ENCODE data around the gene PCDHA1. TPM values are rescaled to one million over a fixed set of nuclear protein-coding genes. Genes with fewer than 3 reads are reported as not detected.

Gene PCDHA1
- total and polyA plus RNA-seq, 2 of the 13 experiments (the other 11 are each of a cell fraction or from before 2014, with no cell fraction given) = not detected

- FAIRE-seq (no peak), DNase-seq (ENCODE audit: low spot score) (no peak), ATAC-seq (no peak)
- no peaks in the 10 kb centered on the region for H3K9me3 ChIP-seq (ENCODE audit: low read length)
- intact Hi-C loops (cut with micrococcal nuclease; ENCODE audit: unreplicated experiment) = no loop called here
- H3K79me2 ChIP-seq (ENCODE audit: insufficient read depth, low read length) = no peaks in the 10 kb centered on the region
- 90% methylated on average over 93 of the region's 94 CpGs for WGBS (ENCODE audit: low lambda C conversion rate)
- H3K4me1 ChIP-seq (ENCODE audit: insufficient read depth, low read length) = no peaks in the 10 kb centered on the region
- no peaks in the 10 kb centered on the region for H3K36me3 ChIP-seq (replicated peaks in 1 of 2; ENCODE audit: control insufficient read depth in 1 of 2, insufficient read depth in 2 of 2, low read length in 2 of 2)
- in situ Hi-C loops (cut with HindIII; ENCODE audit: extremely low pct_ligation_motif_present, low pct_unique_long_range_greater_than_20kb) = no loop called here
- BruUV-seq (replicated peaks) = no TSS peak
- H3K27me3 ChIP-seq (ENCODE audit: control insufficient read depth in 1 of 2, insufficient read depth in 2 of 2, low read length in 2 of 2) = no peaks in the 10 kb centered on the region
- no peak overlapping the region for H2AFZ ChIP-seq (ENCODE audit: low read length)
- H3K27ac ChIP-seq (ENCODE audit: extremely low read length, insufficient read depth, low read length) = no peak overlapping the region
- TF ChIP-seq ZNF382 (CRISPR knock-in tag; IDR thresholded peaks at IDR 0.05; ENCODE audit: borderline replicate concordance) (no peak), ZFP37 (CRISPR knock-in tag; IDR thresholded peaks at IDR 0.05; ENCODE audit: borderline replicate concordance) (no peak), YEATS4 (CRISPR knock-in tag; IDR thresholded peaks at IDR 0.05; ENCODE audit: borderline replicate concordance) (no peak), MAF1 (CRISPR knock-in tag; IDR thresholded peaks at IDR 0.05; ENCODE audit: borderline replicate concordance) (no peak), CHD4 (IDR thresholded peaks at IDR 0.05; ENCODE audit: borderline replicate concordance, low read length) (no peak), PHB2 (IDR thresholded peaks at IDR 0.05; ENCODE audit: partially characterized antibody) (no peak), HOXA3 (CRISPR knock-in tag; IDR thresholded peaks at IDR 0.05) (no peak), ZNF350 (CRISPR knock-in tag; IDR thresholded peaks at IDR 0.05; ENCODE audit: borderline replicate concordance, low read depth) (no peak), ZNF773 (CRISPR knock-in tag; IDR thresholded peaks at IDR 0.05; ENCODE audit: borderline replicate concordance) (no peak), SMARCC2 (IDR thresholded peaks at IDR 0.05) (no peak)
- TF ChIP-seq, protein P1, sequence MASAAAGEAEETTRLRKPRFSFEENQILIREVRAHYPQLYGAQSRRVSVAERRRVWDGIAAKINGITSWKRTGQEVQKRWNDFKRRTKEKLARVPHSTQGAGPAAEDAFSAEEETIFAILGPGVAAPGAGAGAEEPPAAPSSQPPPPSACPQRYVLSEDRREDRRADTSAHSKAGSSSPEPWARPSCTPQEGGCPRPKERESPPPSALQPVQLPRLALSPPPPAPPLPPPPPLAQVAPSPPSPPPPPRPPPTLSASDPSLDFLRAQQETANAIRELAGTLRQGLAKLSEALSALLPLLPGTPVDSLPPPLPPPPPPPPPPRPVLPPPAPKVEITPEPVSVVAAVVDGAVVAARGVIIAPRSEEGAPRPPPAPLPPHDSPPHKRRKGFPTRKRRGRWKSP (CRISPR knock-in tag; IDR thresholded peaks at IDR 0.05) = no peak
- no peaks in the 10 kb centered on the region for H4K20me1 ChIP-seq (ENCODE audit: insufficient read depth, low read length)
- H3K9ac ChIP-seq (ENCODE audit: insufficient read depth, low read depth, low read length) = no peak overlapping the region
- CTCF ChIA-PET (ENCODE audit: low intra/inter-chr PET ratio, low total read pairs) = no interaction called here
- H3K4me2 ChIP-seq (ENCODE audit: low read depth, low read length) = no peak overlapping the region
- POLR2A ChIA-PET = no interaction called here
- no peak overlapping the region for H3K4me3 ChIP-seq (replicated peaks in 1 of 3; ENCODE audit: insufficient read depth in 1 of 3, low read depth in 2 of 3, low read length in 3 of 3)
Measured at GRCh38 chr5:140857177-140857986, 71.4 kb downstream of the PCDHA1 start.
